ENCODE results near the gene SMC4.

DNA sequence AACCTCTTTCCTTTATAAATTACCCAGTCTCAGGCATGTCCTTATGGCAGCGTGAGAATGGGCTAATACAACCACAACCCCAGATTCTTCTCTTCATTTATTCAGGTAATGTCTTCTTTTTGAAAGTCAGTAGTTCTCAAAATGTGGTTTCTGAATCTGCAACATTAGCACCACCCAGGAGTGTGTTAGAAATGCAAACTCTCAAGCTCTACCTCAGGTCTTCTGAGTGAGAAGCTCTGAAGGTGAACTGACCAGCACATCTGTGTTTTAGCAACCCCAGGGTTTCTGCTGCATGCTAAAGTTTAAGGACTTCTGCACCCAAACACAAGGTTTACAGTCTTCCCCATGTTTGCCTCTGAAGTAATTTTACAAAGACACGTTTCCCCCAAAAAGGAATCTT lies 72.4 kb downstream of the SMC4 start:
- TF ChIP-seq, protein P1, sequence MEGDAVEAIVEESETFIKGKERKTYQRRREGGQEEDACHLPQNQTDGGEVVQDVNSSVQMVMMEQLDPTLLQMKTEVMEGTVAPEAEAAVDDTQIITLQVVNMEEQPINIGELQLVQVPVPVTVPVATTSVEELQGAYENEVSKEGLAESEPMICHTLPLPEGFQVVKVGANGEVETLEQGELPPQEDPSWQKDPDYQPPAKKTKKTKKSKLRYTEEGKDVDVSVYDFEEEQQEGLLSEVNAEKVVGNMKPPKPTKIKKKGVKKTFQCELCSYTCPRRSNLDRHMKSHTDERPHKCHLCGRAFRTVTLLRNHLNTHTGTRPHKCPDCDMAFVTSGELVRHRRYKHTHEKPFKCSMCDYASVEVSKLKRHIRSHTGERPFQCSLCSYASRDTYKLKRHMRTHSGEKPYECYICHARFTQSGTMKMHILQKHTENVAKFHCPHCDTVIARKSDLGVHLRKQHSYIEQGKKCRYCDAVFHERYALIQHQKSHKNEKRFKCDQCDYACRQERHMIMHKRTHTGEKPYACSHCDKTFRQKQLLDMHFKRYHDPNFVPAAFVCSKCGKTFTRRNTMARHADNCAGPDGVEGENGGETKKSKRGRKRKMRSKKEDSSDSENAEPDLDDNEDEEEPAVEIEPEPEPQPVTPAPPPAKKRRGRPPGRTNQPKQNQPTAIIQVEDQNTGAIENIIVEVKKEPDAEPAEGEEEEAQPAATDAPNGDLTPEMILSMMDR (IDR thresholded peaks at IDR 0.05; ENCODE audit: low read depth, low read length), result no peak
- no peak for TF ChIP-seq EZH2phosphoT487 (IDR thresholded peaks at IDR 0.05; ENCODE audit: low read depth)

Data from OCI-LY3 (cell line).